Measurements from ENCODE around the gene STOX2.
"Not testable (repeated sequence)": the region's sequence is repeated elsewhere in the genome, so short reads cannot be mapped to it uniquely, and the experiment has no call there.

STOX2 gene

DNA sequence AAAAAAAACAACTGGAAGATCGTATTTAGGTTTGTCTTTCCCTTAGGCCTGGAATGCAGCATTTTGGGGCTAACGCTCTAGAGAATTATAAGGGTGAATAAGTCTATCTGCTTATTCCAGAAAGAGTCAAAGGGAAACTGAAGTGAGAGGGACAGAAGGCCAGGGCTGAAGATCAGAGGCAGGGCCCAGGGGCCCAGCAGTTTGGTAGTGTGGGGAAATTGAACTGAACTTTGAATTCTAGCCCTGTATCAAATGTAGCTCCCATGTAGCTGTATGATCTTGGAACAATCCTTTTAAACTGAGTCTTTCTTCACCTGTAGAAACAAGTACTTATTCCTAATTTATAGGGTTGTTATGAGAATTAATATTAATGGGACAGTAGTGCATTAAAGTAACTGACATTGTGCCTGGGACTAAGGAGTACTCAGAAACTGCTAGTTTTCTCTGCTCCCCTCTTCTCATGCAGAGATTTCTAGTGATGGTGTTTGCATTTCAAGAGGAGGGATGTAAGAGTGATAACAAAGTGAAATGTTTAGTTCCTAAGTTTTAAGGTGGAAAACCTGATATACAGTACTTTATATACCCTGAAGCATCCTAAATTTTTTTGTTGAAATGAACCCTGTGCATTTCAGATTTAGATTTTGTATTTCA is 30.4 kb downstream of the STOX2 start:
- no peak for DNase-seq (ENCODE audit: low read depth)

DNA sequence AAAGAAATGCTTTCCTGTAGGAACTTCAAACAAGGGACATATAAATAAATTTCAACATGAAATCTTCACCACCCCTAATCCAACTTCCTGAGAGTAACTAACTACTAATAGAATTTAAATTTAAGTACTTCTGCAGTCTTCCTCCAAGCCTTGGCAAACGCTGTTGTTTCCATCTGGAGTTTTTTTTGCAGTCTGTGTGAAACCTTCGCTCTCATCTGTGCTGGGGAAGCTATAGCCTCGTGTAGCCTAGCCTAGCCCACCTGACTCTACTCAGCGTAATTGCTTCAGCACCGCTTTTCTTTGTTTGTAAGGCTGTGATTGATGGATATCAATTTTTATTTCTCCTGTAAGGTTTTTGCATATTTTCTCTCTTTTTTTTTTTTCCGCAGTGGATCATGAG is 30.9 kb downstream of the STOX2 start:
- DNase-seq (ENCODE audit: low read depth): no peak

DNA sequence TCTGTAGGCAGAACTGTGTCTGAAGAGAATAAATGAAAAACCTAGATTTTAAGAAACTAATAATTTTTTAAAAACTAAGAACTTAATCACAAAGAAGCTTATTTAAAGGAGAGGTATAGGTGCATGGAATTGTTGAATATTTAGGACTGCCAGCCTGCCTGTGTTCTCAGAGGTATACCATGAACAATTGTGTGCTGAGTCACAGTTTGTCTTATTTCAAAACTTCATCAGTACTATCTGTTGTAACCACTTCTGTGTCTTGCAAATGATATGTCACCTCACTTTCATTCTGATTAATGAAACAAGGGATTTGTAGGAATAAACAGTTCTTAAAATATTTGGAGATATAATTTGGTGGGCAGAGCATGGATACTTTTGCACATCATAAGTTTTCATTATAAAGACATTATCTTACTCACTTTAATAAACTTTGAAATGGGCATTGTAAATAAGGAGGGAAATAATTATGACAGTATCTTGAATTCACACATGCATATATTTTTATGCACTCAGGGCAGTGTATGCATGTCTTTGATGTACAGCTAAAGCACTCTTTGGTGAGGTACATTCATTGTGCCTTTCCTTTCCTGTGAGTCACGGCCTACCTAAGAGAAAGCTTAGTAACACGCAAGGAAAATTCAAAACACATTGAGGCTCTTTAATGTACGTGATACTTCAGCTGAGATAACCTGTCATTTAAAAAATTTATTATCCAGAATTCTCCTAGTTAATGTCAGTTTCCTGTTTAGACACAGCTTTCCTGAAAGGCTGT is 31.7 kb downstream of the STOX2 start:
- no peak for DNase-seq (ENCODE audit: low read depth)

DNA sequence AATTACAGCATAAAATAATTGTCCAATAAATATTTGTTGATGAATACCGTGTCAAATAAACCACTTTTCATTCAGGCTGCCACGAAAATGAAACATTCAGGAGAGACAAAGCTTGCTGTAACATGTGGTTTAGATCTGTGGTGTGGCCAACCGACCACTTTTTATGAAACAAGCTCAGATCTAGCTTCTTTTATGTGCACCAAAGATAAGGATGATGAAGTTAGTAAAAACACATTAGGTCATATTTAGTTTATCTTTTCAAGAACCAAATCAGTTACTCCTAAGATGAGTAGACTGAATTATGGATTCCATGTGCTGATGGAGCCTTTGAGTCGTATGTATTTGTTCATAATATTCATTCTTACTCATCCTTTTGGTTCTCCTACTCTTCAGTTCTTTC is 35.8 kb downstream of the STOX2 start:
- no peak for DNase-seq (ENCODE audit: low read depth)

DNA sequence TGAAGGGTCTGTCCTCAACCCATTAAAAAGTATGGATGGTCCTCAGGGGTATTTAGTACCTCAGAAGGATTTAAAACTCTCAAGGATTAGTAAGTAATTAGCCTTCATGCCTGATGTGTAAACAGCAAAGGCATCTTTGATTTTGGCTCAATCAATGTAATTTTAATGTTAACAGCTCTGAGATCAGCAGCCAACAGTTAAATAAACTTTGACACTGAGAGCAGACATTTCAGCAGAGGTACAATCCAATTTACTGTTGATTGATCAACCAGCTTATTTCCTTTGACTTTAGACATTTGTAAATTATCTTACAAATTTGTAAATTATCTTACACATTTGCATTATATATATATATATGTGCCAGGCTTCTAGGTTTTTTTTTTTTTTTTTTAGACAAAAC is 36.9 kb downstream of the STOX2 start:
- DNase-seq (ENCODE audit: low read depth): no peak

DNA sequence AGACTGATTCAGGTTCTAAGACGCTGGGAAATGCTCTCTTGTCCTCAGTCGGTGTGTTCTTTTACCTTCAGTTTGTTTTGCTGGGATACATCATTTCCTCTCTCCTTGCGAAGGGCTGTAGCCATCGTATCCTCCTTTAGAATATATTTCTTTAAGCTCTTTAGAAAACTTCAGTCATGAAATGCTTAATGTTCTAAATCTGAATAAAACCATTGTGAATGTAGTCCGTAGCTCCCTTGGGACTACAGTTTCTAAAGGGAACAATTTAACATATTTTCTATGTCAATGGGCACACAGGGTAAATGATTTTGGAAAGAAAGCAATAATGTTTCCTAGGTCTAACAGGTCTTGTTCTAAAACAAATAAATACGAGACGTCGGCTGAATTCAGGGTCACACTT is 40.6 kb downstream of the STOX2 start:
- no peak for DNase-seq (ENCODE audit: low read depth)

DNA sequence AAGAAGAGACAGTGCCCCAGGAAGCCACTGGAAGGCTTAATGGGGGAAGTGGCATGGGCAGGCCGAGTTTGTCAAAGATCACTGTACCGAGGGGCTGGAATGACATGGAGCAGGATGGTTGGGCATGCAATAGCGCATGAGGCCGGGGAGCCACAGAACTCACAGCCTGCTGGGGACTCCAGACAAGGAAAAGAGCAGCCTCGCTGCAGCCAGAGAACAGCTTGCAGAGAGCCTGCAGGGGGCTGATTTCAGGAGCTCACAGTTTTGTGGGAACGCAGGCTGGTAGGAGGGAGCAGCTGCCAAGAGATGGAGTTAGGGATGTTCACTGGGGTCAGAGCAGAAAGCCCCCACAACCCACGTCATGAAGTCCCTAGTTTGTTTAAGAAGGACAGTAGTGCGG is 45.4 kb downstream of the STOX2 start:
- DNase-seq (ENCODE audit: low read depth): no peak

DNA sequence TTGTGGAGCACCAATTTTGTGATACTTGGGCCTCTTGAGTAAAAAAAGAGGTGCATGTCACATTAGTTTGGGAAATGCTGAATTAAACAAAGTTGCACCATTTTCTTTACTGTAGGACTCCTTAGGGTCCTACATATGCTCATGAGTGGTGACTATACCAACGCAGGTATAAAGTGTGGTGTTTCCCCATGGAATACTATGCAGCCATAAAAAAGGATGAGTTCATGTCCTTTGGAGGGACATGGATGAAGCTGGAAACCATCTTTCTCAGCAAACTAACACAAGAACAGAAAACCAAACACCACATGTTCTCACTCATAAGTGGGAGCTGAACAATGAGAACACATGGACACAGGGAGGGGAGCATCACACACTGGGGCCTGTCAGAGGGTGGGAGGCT is 47.5 kb downstream of the STOX2 start:
- DNase-seq (ENCODE audit: low read depth): not testable (repeated sequence)

DNA sequence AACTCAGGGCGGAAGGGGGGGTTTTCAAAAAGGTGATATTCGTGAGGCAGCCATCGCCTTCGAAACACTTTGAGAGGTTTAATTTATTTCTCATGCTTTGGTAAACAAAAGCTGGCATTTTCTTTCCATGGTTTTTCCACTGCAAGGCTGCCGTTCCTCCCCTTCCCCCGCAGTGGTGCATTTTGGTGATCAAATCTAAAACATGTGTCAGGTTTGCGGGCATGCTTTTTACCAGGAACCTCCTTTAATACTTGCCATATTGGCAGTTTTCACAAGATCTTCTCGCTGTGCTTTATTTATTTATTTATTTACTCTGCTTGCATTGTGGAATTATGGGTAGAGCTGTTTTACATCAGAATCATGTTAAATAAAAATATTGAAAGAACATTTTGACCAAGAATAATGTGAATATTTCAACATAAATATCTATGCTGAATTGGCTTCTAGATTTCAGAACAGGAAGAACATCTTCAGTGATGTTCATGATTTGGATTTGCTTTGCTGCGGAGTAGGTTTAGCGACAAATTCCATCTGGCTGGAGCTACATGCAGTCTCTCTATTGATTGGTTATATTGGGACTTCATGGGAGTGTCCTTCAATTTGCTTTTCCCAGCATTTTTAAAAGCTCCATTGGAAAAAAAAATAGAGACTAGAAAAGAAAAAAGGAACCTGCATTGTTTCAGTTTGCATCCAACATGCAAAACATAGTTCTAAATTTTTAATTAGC is 54.4 kb downstream of the STOX2 start:
- no peak for DNase-seq (ENCODE audit: low read depth)

DNA sequence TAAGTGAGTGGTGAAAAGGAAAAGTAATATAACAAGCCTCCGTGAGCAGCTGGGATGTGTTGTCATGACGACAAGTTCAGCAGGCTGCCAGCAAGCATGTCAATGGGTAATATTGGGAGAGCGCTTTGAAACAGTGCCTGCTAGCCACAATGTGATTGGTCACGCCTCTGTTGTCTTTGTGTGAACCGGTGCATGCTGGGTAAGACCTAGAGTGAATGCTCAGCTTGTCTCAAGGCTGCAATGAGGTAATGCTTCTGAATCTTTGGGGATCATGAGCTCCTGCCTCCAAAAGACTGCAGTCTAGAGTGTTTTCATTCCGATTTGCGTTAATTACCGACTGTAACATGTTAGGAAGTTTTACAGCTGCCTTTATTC is 54.9 kb downstream of the STOX2 start:
- DNase-seq (ENCODE audit: low read depth): peak; percentile 76

DNA sequence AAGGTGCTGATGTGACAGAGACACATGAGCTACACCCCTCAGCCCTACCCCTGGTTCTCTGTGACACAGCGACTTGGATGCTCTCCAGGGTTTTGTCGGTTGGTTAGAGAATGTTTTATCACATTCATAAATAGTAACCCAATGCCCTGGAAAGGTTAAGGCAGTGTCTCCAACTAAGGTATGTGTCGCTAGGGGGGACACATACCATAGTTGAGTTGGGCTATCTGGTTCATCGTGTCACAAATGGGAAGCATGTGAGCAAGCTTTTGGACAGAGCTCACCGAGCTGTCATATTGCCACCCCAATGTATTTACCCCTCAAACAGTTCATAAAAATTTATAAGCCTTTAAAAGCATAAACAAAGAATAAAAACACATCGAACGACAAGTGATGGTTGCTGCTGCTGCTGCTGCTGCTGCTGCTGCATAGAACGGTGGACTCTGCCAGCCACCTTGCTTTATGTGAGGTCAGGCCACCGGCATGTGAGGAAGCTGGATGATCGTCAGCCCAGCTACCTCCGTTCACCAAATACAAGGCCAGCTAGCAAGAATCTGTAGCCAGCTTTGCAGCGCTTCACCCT is 55.9 kb downstream of the STOX2 start:
- DNase-seq (ENCODE audit: low read depth): no peak

DNA sequence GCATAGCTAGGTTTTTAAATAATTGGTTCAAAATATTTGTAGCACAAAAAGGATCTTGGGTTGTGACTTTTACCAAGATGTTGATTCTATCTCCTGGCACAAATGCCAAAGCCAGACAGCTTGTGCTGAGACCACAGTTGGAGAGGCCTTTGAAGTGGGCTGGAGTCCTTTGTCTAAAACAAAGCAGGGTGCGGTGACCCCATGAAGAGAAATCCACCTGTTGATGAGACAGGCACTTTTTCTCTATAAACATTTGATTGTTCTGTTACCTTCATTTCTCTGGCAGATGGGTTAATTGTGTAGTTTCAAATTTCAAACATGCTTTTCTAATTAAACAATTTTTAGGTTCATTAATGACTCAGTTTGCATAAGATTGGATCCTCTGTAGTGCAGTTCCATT is 56.7 kb downstream of the STOX2 start:
- DNase-seq (ENCODE audit: low read depth): no peak

DNA sequence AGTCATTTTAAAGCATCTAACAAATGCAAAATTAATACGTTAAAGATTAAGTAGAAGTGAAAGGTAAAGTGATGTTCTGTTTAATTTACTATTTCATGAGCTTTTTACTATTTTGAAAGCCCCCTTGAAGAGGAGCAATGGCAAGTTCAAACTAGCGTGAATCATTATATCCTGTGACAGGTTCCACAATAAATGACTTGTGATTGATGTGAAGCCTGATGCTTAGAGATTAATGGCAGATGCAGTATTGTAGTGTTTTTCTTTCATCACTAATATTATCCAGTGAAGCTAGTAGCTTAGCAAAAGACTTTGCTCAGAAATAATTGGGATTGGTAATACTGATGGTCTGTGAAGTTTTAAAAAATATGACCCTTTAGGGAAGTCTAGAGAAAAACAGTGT is 57.3 kb downstream of the STOX2 start:
- no peak for DNase-seq (ENCODE audit: low read depth)

DNA sequence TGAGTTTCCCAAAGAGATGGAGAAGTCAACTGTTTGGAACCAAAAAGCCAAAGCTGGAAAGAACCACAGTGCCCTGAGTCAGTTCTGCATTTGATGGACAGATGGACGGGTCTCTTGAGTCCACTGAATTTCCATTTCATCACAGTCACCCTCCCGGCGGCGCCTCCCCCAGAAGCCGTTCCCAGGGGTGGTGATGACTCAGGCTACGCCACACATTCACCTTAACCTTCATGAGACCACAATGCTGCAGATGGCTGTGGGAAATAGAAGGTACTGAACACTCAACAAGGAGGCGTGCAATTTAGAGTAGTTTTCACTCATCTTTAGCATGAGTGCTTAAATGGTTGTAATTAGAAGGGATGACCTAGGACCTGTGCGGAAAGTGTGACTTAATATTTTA is 61.3 kb downstream of the STOX2 start:
- no peak for DNase-seq (ENCODE audit: low read depth)

DNA sequence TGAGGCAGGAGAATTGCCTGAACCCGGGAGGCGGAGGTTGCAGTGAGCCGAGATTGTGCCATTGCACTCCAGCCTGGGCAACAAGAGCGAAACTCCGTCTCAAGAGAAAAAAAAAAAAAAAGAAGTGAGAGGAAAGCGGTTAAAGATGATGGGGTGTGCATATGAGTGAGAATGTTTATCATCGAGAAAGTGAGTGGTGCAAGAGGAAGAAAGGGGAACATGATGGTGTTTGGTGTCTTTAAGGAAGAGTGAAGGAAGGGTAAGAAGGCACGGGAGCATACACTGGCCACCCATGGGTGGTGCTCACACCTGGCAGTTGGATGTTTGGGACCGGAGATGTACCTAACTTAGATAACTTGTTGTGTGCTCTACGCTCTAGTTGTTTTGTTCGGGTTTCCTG is 62.2 kb downstream of the STOX2 start:
- no peak for DNase-seq (ENCODE audit: low read depth)

DNA sequence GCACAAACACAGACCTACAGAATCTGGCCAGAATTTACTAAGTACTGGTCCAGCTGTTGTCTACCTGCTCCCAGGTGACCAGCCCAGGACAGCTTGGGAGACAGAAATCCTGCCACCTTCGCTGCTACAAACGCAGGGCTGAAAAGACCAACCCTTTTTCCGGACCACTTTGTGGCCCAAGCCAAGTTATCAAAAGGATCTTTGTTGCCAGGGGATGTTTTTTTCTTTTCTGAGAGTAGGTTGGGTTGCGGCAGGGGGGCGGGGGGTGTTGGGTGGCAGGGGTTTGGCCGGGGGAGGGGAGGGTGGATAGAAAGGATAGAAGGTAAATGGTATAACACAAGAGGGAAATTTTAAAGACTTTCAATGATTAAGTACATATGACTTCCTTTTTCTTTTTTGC is 63.4 kb downstream of the STOX2 start:
- DNase-seq (ENCODE audit: low read depth): no peak

DNA sequence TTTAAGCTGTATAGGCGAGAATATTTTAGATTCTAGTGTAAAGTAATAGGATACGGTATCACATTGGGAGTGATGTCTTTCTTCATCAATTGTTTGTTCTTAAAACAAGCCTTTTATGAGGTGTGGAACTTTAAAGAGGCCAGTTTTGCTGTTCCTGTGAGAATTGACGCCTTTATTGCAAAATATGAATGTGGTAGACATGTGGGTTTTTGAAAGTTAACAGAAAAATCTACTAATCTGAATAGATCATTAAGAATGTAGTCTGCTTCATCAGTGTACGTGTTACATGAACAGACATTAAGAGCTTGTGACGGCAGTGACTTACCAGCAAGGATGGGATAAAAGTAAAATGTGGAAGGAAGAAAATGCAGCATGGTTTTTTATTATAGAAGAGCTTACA is 63.8 kb downstream of the STOX2 start:
- no peak for DNase-seq (ENCODE audit: low read depth)

DNA sequence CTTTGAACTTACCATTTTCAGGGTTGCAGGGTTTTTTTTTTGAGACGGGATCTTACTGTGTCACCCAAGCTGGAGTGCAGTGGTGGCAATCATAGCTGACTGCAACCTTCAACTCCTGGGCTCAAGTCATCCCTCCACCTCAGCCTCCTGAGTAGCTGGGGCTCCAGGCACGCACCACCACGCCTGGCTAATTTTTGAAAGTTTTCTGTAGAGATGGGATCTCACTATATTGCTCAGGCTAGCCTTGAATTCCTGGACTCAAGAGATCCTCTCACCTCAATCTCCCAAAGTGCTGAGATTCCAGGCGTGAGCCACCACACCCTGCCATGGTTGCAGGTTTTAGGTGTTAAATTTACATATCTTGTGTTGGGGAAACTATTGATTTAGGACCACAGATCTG is 64.5 kb downstream of the STOX2 start:
- DNase-seq (ENCODE audit: low read depth): no peak

DNA sequence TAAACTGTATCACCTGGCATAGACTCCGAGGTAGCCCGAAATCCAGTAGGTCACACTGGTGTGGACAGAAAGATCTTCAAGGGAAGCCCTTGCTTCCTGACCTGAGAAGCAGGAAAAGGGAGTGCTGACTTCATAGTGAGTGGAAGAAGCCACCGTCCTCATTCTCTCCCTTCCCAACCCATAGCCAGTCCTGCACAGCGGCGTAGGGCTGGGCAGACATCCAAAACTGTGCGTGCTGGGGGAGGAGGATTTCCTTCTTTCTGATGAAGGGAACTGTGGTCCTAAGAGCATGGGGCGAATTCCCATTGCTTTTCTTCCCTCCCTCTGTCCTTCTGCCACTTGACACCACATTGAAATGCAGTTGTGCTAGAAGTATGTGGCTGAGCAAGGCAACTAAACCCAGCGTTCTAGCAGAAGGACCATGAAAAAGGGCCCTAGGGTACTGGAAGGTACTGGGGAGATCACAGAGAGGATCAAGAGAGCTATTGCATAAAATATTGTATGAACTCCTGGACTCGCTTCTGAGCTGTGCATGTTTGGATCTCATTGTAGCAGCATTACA is 66.9 kb downstream of the STOX2 start:
- DNase-seq (ENCODE audit: low read depth): no peak

DNA sequence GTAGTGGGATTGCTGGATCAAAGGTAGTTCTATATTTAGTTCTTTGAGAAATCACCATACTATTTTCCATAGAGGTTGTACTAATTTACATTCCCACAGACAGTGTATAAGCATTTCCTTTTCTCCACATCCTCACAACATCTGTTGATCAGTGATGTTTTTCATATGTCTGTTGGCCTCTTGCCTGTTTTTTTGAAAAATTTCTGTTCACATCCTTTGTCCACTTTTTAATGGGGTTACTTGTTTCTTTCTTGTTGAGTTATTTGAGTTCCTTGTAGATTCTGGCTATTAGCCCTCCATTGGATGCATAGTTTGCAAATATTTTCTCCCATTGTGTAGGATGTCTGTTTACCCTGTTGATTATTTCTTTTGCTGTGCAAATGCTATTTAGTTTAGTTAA is 72.6 kb downstream of the STOX2 start:
- DNase-seq (ENCODE audit: low read depth): no peak

DNA sequence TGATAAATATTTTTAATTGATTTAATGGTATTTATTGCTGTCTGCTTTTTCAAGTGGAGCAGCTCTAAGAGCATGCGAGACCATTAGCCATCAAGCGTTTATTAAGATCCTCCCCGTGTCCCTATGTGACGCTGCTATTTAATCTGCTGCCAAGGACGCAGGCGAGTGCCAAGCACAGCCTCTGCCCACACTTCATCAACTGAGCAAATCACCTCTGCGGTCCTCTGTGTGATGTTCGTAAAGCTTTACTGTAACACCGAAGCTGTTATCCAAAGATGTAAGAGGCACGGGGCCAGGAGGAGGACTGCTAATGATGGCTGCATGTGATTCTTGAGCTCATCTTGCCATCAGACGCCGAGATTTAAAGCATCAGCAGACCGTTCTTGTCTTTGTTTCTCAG is 79.5 kb downstream of the STOX2 start:
- no peak for DNase-seq (ENCODE audit: low read depth)

DNA sequence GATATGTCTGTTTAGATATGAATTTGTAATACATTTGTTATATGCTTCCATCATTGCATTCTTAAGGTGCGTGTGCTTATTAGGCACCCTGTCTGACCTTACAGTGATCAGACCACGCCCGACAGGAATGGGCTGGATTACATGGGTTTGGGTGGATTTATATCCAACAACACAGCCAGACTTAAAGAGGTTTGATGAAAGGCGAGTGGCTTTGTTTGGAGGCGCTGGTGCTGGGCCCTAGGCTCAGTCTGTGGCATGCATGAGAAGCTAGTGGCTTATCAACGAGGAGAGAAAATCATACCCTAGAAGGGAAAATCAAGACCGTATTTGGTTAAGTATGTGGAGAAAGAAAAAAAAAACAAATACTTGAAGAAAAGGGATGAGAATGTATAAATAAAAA is 80.7 kb downstream of the STOX2 start:
- no peak for DNase-seq (ENCODE audit: low read depth)

Measured in fibroblast of the conjunctiva (primary cell).